Measurements from ENCODE around the gene SPATS2L.

GRCh38 chr2:200502196-200502595 is 195.7 kb downstream of the SPATS2L start:
- TF ChIP-seq, protein P1, sequence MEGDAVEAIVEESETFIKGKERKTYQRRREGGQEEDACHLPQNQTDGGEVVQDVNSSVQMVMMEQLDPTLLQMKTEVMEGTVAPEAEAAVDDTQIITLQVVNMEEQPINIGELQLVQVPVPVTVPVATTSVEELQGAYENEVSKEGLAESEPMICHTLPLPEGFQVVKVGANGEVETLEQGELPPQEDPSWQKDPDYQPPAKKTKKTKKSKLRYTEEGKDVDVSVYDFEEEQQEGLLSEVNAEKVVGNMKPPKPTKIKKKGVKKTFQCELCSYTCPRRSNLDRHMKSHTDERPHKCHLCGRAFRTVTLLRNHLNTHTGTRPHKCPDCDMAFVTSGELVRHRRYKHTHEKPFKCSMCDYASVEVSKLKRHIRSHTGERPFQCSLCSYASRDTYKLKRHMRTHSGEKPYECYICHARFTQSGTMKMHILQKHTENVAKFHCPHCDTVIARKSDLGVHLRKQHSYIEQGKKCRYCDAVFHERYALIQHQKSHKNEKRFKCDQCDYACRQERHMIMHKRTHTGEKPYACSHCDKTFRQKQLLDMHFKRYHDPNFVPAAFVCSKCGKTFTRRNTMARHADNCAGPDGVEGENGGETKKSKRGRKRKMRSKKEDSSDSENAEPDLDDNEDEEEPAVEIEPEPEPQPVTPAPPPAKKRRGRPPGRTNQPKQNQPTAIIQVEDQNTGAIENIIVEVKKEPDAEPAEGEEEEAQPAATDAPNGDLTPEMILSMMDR (IDR thresholded peaks at IDR 0.05; ENCODE audit: insufficient read depth, low read length, poor library complexity, severe bottlenecking) = no peak
- no peak for TF ChIP-seq EZH2phosphoT487 (conservative IDR thresholded peaks at IDR 0.05; ENCODE audit: low read length)
